Upper lobe of left lung (tissue), 6 donors: ENCODE measurements around the gene FAM227B. TPM values are rescaled to one million over a fixed set of nuclear protein-coding genes. Genes with fewer than 3 reads are reported as not detected.

ENCODE experiments used
- ATAC-seq, 2 donors: fragments of 200-7000 bp; cut with Tn5 transposase; one replicate each; pipeline ENCODE4 v1.9.1; 2022; ENCODE audit warnings: mild to moderate bottlenecking in 2 of 2, moderate library complexity in 2 of 2; ENCODE audit not compliant: low FRiP score in 2 of 2
- DNase-seq, 2 donors: peaks; one replicate each; pipeline ENCODE4 v3.0.0-alpha.2; 2019 to 2020
- H3K27ac ChIP-seq, 4 donors: fragments of 200-600 bp; sonication (generic); one replicate each; pipeline ENCODE4 v1.5.1; 2016 to 2019
- H3K27me3 ChIP-seq, 4 donors: fragments of 200-600 bp; sonication (generic); one replicate each; pipeline ENCODE4 v1.5.1; 2017 to 2019
- H3K36me3 ChIP-seq, 4 donors: fragments of 200-600 bp; sonication (generic); one replicate each; pipeline ENCODE4 v1.5.1; 2016 to 2019
- H3K4me1 ChIP-seq, 4 donors: fragments of 200-600 bp; sonication (generic); one replicate each; pipeline ENCODE4 v1.5.1; 2018 to 2019
- H3K4me3 ChIP-seq, 4 donors: fragments of 200-600 bp; sonication (generic); one replicate each; pipeline ENCODE4 v1.5.1; 2017 to 2019; ENCODE audit warnings: mild to moderate bottlenecking in 2 of 4, moderate library complexity in 1 of 4
- H3K9me3 ChIP-seq, 4 donors: fragments of 200-600 bp; sonication (generic); one replicate each; pipeline ENCODE4 v1.5.1; 2018 to 2019
- CTCF ChIP-seq, 6 experiments: fragments of 450-650 bp in 4 of 6; fragments of 200-600 bp in 2 of 6; sonication (generic) in 2 of 6; IDR thresholded peaks; one replicate each; pipeline ENCODE4 v1.5.1; 2016 to 2019; ENCODE audit warnings: antibody characterized with exemption in 6 of 6
- EP300 ChIP-seq, 4 donors: sonication (generic); formaldehyde crosslinking; IDR thresholded peaks; one replicate each; pipeline ENCODE4 v1.5.1; 2017; ENCODE audit warnings: antibody characterized with exemption in 4 of 4, control low read depth in 2 of 4
- POLR2A ChIP-seq, 4 donors: fragments of 450-650 bp; IDR thresholded peaks; one replicate each; pipeline ENCODE4 v1.5.1; 2016 to 2017; ENCODE audit warnings: antibody characterized with exemption in 4 of 4, mild to moderate bottlenecking in 2 of 4
- POLR2AphosphoS5 ChIP-seq, 2 donors: sonication (generic); formaldehyde crosslinking; IDR thresholded peaks; one replicate each; pipeline ENCODE4 v1.5.1; 2017; ENCODE audit warnings: antibody characterized with exemption in 2 of 2
- WGBS, 2 donors: methylation state at CpG; one replicate each; pipeline ENCODE4 v1.1.5; 2017 to 2018; 5-methylcytosine and 5-hydroxymethylcytosine counted together
- total RNA-seq, 6 donors: library from RNA; depleted of rRNA in 4 of 6; stranded (reverse); fragments of >200 nt in 4 of 6; gene quantifications; one replicate each; pipeline versions ENCODE4 v1.1.0 to v1.2.1, GENCODE V29; 2016 to 2021
- donor health status: DM: no; HTN: no; CAD: no; lungs with moderate emphysema.
- donor health status: DM: no; HTN: yes; CAD: no; lungs with severe emphysema.

Gene FAM227B
- total RNA-seq, 6 donors from 2014 or later = 2.6 to 25.1 (median 2.9) TPM; not detected in 1

GRCh38 chr15:49625460-49626036 is 4.9 kb upstream of the FAM227B start:
- 96 to 97% methylated on average over 5 of the region's 5 CpGs for WGBS, 2 donors

GRCh38 chr15:49624056-49624455 is 3.4 kb upstream of the FAM227B start:
- Histone ChIP-seq H3K4me1 (peaks cover 10 to 23% (median 19%) of the 10 kb centered on the region in 4 donors), H3K4me3 (no peak overlapping the region), H3K27ac (no peak overlapping the region), H3K9me3 (peaks cover 0 to 8% (median 6%) of the 10 kb centered on the region in 4 donors), H3K36me3 (peaks cover 3 to 30% (median 11%) of the 10 kb centered on the region in 4 donors), H3K27me3 (no peaks in the 10 kb centered on the region)
- no peak for TF ChIP-seq POLR2A (IDR thresholded peaks at IDR 0.05)
- TF ChIP-seq POLR2AphosphoS5 (IDR thresholded peaks at IDR 0.05) = no peak
- no peak for TF ChIP-seq CTCF (IDR thresholded peaks at IDR 0.05)
- TF ChIP-seq EP300 (IDR thresholded peaks at IDR 0.05) = no peak
- WGBS, 2 donors = 71 to 74% methylated on average over 2 of the region's 2 CpGs
- ATAC-seq (no peak), DNase-seq (no peak)

More at GRCh38 chr15:49625460-49626036, 4.9 kb upstream of the FAM227B start:
- TF ChIP-seq EP300 (IDR thresholded peaks at IDR 0.05) = no peak
- ATAC-seq (no peak), DNase-seq (no peak)
- Histone ChIP-seq H3K4me1 (peaks cover 7 to 23% (median 12%) of the 10 kb centered on the region in 4 donors), H3K36me3 (peaks cover 3 to 33% (median 11%) of the 10 kb centered on the region in 4 donors), H3K27me3 (no peaks in the 10 kb centered on the region), H3K27ac (no peak overlapping the region), H3K9me3 (peaks cover 0 to 8% (median 6%) of the 10 kb centered on the region in 4 donors), H3K4me3 (no peak overlapping the region)

- no peak for TF ChIP-seq POLR2AphosphoS5 (IDR thresholded peaks at IDR 0.05)
- no peak for TF ChIP-seq EP300 (IDR thresholded peaks at IDR 0.05)
- no peak for DNase-seq
- Histone ChIP-seq H3K4me3 (no peak overlapping the region), H3K27ac (peak overlapping the region in 1 of 4 donors; percentile 94), H3K27me3 (no peaks in the 10 kb centered on the region), H3K36me3 (peaks cover 3 to 17% (median 7%) of the 10 kb centered on the region in 4 donors), H3K9me3 (peaks cover 0 to 8% (median 6%) of the 10 kb centered on the region in 4 donors), H3K4me1 (peaks cover 10 to 23% (median 19%) of the 10 kb centered on the region in 4 donors)
- no peak for ATAC-seq
- 78 to 79% methylated on average over 3 of the region's 3 CpGs for WGBS, 2 donors
Observed at GRCh38 chr15:49622561-49622960, 1.9 kb upstream of the FAM227B start.

GRCh38 chr15:49621887-49622286 is 1.3 kb upstream of the FAM227B start:
- H3K27me3 ChIP-seq = no peaks in the 10 kb centered on the region
- H3K4me3 ChIP-seq = peak overlapping the region; percentile 70 to 87 (median 75)
- DNase-seq = no peak
- H3K27ac ChIP-seq = peak overlapping the region in 3 of 4 donors; percentile 87 to 94 (median 93)
- no peak for ATAC-seq
- 50% methylated on average over 1 of the region's 1 CpG for WGBS, 2 donors
- peaks cover 10 to 23% (median 19%) of the 10 kb centered on the region in 4 donors for H3K4me1 ChIP-seq
- TF ChIP-seq POLR2AphosphoS5 (IDR thresholded peaks at IDR 0.05) (no peak), EP300 (IDR thresholded peaks at IDR 0.05) (no peak), CTCF (IDR thresholded peaks at IDR 0.05) (no peak), POLR2A (IDR thresholded peaks at IDR 0.05) (no peak)
- H3K9me3 ChIP-seq = peaks cover 0 to 8% (median 6%) of the 10 kb centered on the region in 4 donors
- H3K36me3 ChIP-seq = peaks cover 3 to 14% (median 7%) of the 10 kb centered on the region in 4 donors

GRCh38 chr15:49621401-49621811 is 788 bp upstream of the FAM227B start:
- H3K27me3 ChIP-seq = no peaks in the 10 kb centered on the region
- WGBS, 2 donors = 8 to 12% methylated on average over 8 of the region's 8 CpGs
- peak overlapping the region; percentile 87 to 94 (median 93) for H3K27ac ChIP-seq
- H3K9me3 ChIP-seq = peaks cover 0 to 8% (median 6%) of the 10 kb centered on the region in 4 donors
- DNase-seq (no peak), ATAC-seq (no peak)
- peaks cover 10 to 23% (median 19%) of the 10 kb centered on the region in 4 donors for H3K4me1 ChIP-seq
- peak overlapping the region; percentile 70 to 87 (median 75) for H3K4me3 ChIP-seq
- H3K36me3 ChIP-seq = peaks cover 3 to 14% (median 7%) of the 10 kb centered on the region in 4 donors
- TF ChIP-seq EP300 (IDR thresholded peaks at IDR 0.05) (no peak), CTCF (IDR thresholded peaks at IDR 0.05) (no peak), POLR2A (IDR thresholded peaks at IDR 0.05) (no peak), POLR2AphosphoS5 (IDR thresholded peaks at IDR 0.05) (no peak)
